GM12878 (cell line): ENCODE measurements around the gene ATRNL1. TPM values are rescaled to one million over a fixed set of nuclear protein-coding genes. Genes with fewer than 3 reads are reported as not detected.

ENCODE experiments used
- ATAC-seq: fragments of 200-7000 bp; cut with Tn5 transposase; 3 replicates; pipeline ENCODE4 v1.9.1; 2020; ENCODE audit warnings: mild to moderate bottlenecking, moderate library complexity
- BruUV-seq: library from RNA; stranded (reverse); fragments of 400-500 nt; replicated peaks from 2 replicates; lab custom pipeline; 2021; lab: Mats Ljungman, UMichigan
- CTCF ChIA-PET: fragments of 300-600 bp; sonication (Branson Sonifier 250); formaldehyde crosslinking; extraction: SDS; loops from one replicate; lab custom pipeline; 2021; ENCODE audit warnings: inconsistent platforms; lab: Yijun Ruan, JAX
- POLR2A ChIA-PET: fragments of 350-600 bp; formaldehyde crosslinking; extraction: SDS; loops from one replicate; lab custom pipeline; 2021; ENCODE audit warnings: inconsistent platforms; lab: Charles Lee
- RAD21 ChIA-PET: fragments of 300-600 bp; sonication (Branson Sonifier 250); formaldehyde crosslinking; loops from one replicate; lab custom pipeline; 2023; ENCODE audit warnings: antibody characterized with exemption; ENCODE audit not compliant: unreplicated experiment; lab: Charles Lee
- SMC1A ChIA-PET: fragments of 300-600 bp; sonication (Branson Sonifier 250); formaldehyde crosslinking; loops from one replicate; lab custom pipeline; 2023; ENCODE audit not compliant: unreplicated experiment, uncharacterized antibody; lab: Charles Lee
- DNase-seq: peaks from one replicate; pipeline ENCODE4 v3.0.0-alpha.2; 2011; ENCODE audit warnings: low read depth, low spot score
- FAIRE-seq: peaks from 3 replicates; lab custom pipeline; 2011; peaks lifted over from hg19 to GRCh38; lab: Jason Lieb, UNC
- H2AFZ ChIP-seq: 2 replicates; pipeline ENCODE4 v1.6.0; 2011; ENCODE audit warnings: low read depth, low read length, control low read depth; ENCODE audit not compliant: control insufficient read depth
- H3K27ac ChIP-seq: 2 replicates; pipeline ENCODE4 v1.5.1; 2011; ENCODE audit warnings: control low read depth; ENCODE audit not compliant: control insufficient read depth, insufficient read depth
- H3K27me3 ChIP-seq, 2 experiments: replicated peaks in 1 of 2; 2 replicates each; pipeline versions ENCODE4 v1.6.0 to v1.6.1; 2011; ENCODE audit warnings: low read length in 1 of 2; ENCODE audit not compliant: control insufficient read depth in 2 of 2, insufficient read depth in 2 of 2
- H3K36me3 ChIP-seq, 2 experiments: 2 replicates each; pipeline ENCODE4 v1.5.1; 2011; ENCODE audit warnings: low read length in 1 of 2; ENCODE audit not compliant: control insufficient read depth in 2 of 2, insufficient read depth in 2 of 2
- H3K4me1 ChIP-seq: 2 replicates; pipeline ENCODE4 v1.6.1; 2011; ENCODE audit warnings: mild to moderate bottlenecking, low read length, moderate library complexity, mixed read lengths; ENCODE audit not compliant: control insufficient read depth, insufficient read depth
- H3K4me2 ChIP-seq: 2 replicates; pipeline ENCODE4 v1.6.0; 2011; ENCODE audit warnings: control low read depth; ENCODE audit not compliant: control insufficient read depth, insufficient read depth
- H3K4me3 ChIP-seq: fragments of 200-600 bp; sonication (generic); 2 replicates; pipeline ENCODE4 v1.5.1; 2016
- H3K79me2 ChIP-seq: 2 replicates; pipeline ENCODE4 v1.6.0; 2011; ENCODE audit warnings: low read length; ENCODE audit not compliant: control insufficient read depth, insufficient read depth
- H3K9ac ChIP-seq: 2 replicates; pipeline ENCODE4 v1.8.0; 2011; ENCODE audit warnings: low read length, control low read depth, mixed read lengths; ENCODE audit not compliant: control insufficient read depth, insufficient read depth
- H3K9me3 ChIP-seq: replicated peaks from 3 replicates; pipeline ENCODE4 v1.5.1; 2011; ENCODE audit warnings: mild to moderate bottlenecking, low read length; ENCODE audit not compliant: control insufficient read depth, insufficient read depth
- H4K20me1 ChIP-seq: 2 replicates; pipeline ENCODE4 v1.6.0; 2011; ENCODE audit not compliant: control insufficient read depth, insufficient read depth
- BCL11A ChIP-seq: IDR thresholded peaks from 2 replicates; pipeline ENCODE4 v1.6.1; 2011; ENCODE audit warnings: low read depth, low read length
- BCLAF1 ChIP-seq: fragments of 450-650 bp; IDR thresholded peaks from 2 replicates; pipeline ENCODE4 v1.6.1; 2017; ENCODE audit warnings: antibody characterized with exemption, mild to moderate bottlenecking, moderate library complexity
- CEBPB ChIP-seq, 2 experiments: fragments of 150-350 bp in 1 of 2; IDR thresholded peaks; 2 replicates each; pipeline ENCODE4 v1.6.1; 2012 to 2014; ENCODE audit warnings: low read depth in 2 of 2, low read length in 2 of 2, borderline replicate concordance in 1 of 2, inconsistent platforms in 1 of 2
- E2F4 ChIP-seq: IDR thresholded peaks from 2 replicates; pipeline ENCODE4 v1.6.1; 2012; ENCODE audit warnings: low read depth, low read length, improper control_type of control experiment
- E4F1 ChIP-seq: fragments of 450-650 bp; IDR thresholded peaks from 2 replicates; pipeline ENCODE4 v1.6.1; 2018; ENCODE audit warnings: borderline replicate concordance, mild to moderate bottlenecking; ENCODE audit not compliant: partially characterized antibody
- FOS ChIP-seq: IDR thresholded peaks from 3 replicates; pipeline ENCODE4 v1.6.1; 2011; ENCODE audit warnings: borderline replicate concordance; ENCODE audit not compliant: insufficient read length; ENCODE audit errors: extremely low read depth
- IKZF2 ChIP-seq, 2 experiments: fragments of 450-650 bp; IDR thresholded peaks; 2 replicates each; pipeline ENCODE4 v1.6.1; 2017; ENCODE audit warnings: mild to moderate bottlenecking in 2 of 2, moderate library complexity in 2 of 2
- SP1 ChIP-seq: IDR thresholded peaks from one replicate; pipeline ENCODE4 v1.6.1; 2011; ENCODE audit warnings: low read depth, low read length
- SREBF1 ChIP-seq: IDR thresholded peaks from 2 replicates; pipeline ENCODE4 v1.6.1; 2012; ENCODE audit warnings: mild to moderate bottlenecking, low read length
- WRNIP1 ChIP-seq: IDR thresholded peaks from 2 replicates; pipeline ENCODE4 v1.6.1; 2011; ENCODE audit warnings: low read depth, low read length, improper control_type of control experiment, borderline replicate concordance
- YY1 ChIP-seq: IDR thresholded peaks from 2 replicates; pipeline ENCODE4 v1.6.1; 2011; ENCODE audit warnings: low read depth, mild to moderate bottlenecking, low read length
- ZBTB33 ChIP-seq: fragments of 450-650 bp; IDR thresholded peaks from 2 replicates; pipeline ENCODE4 v1.6.1; 2017; ENCODE audit warnings: mild to moderate bottlenecking
- ZNF274 ChIP-seq: IDR thresholded peaks from one replicate; pipeline ENCODE4 v1.8.0; 2011; ENCODE audit not compliant: insufficient read length, insufficient read depth
- ZNF384 ChIP-seq: IDR thresholded peaks from 2 replicates; pipeline ENCODE4 v1.6.1; 2012; ENCODE audit warnings: low read depth, mild to moderate bottlenecking, low read length, improper control_type of control experiment, borderline replicate concordance
- ZNF622 ChIP-seq: fragments of 450-650 bp; IDR thresholded peaks from 2 replicates; pipeline ENCODE4 v1.6.1; 2017; ENCODE audit warnings: mild to moderate bottlenecking, inconsistent platforms
- ZZZ3 ChIP-seq: IDR thresholded peaks from 2 replicates; pipeline ENCODE4 v1.6.1; 2011; ENCODE audit warnings: low read depth; ENCODE audit not compliant: control insufficient read depth, insufficient read length
- WGBS: methylation state at CpG from one replicate; pipeline ENCODE4 v1.1.6; 2016; ENCODE audit warnings: low lambda C conversion rate; ENCODE audit not compliant: insufficient replicate concordance, insufficient coverage; ENCODE audit errors: missing lambda C conversion rate; 5-methylcytosine and 5-hydroxymethylcytosine counted together
- in situ Hi-C: fragments of 300-500 bp; cut with MboI; formaldehyde crosslinking; loops from 9 replicates; pipeline ENCODE4 v1.14.3; 2018; ENCODE audit warnings: mixed read lengths
- intact Hi-C: fragments of 100-400 bp; cut with micrococcal nuclease; formaldehyde crosslinking; loops from one replicate; pipeline ENCODE4 v1.14.2; 2022; ENCODE audit not compliant: unreplicated experiment
- polyA plus RNA-seq, 11 experiments: library from polyadenylated mRNA; depleted of rRNA in 4 of 11; unstranded in 6 of 11; stranded (reverse) in 5 of 11; fragments of >200 nt; fragmentation: Nextera tagmentation in 4 of 11; fragmentation: Illumina TruSeq in 1 of 11; extraction: Ambion mirVana in 4 of 11; extraction: Trizol in 1 of 11; gene quantifications; 1 replicate in 1 of 11; 2 replicates in 10 of 11; pipeline versions ENCODE4 v1.2.1 to v1.2.3, GENCODE V29; 2011 to 2016; ENCODE audit warnings: inconsistent platforms in 2 of 11, missing spikeins in 2 of 11, low read depth in 1 of 11
- total RNA-seq, 4 experiments: library from RNA; depleted of rRNA in 3 of 4; stranded (reverse); fragments of >200 nt in 3 of 4; fragmentation: Illumina TruSeq in 1 of 4; extraction: Trizol in 1 of 4; gene quantifications; 2 replicates each; pipeline versions ENCODE4 v1.2.1 to v1.2.3, GENCODE V29; 2013 to 2021

Gene ATRNL1
- total and polyA plus RNA-seq, 10 of the 15 experiments (the other 5 are each of a cell fraction or from before 2014, with no cell fraction given) = 0.03 to 1.4 (median 0.34) TPM

GRCh38 chr10:115744089-115744488, 650.9 kb downstream of the ATRNL1 start (continued):
- TF ChIP-seq BCLAF1 (no peak), SREBF1 (no peak), SP1 (no peak), ZNF384 (no peak), YY1 (no peak), WRNIP1 (no peak), IKZF2 (IDR thresholded peaks at IDR 0.05) (no peak)

GRCh38 chr10:115745943-115746342, 652.8 kb downstream of the ATRNL1 start:
- Histone ChIP-seq H3K4me3 (no peak overlapping the region), H3K79me2 (no peaks in the 10 kb centered on the region), H3K9me3 (no peaks in the 10 kb centered on the region), H3K4me2 (no peak overlapping the region), H3K27ac (no peak overlapping the region), H2AFZ (no peak overlapping the region), H3K36me3 (no peaks in the 10 kb centered on the region), H4K20me1 (no peaks in the 10 kb centered on the region), H3K27me3 (no peaks in the 10 kb centered on the region), H3K4me1 (no peaks in the 10 kb centered on the region), H3K9ac (no peak overlapping the region)
- intact Hi-C loops (no loop called here), in situ Hi-C loops (no loop called here)
- ATAC-seq (no peak), DNase-seq (no peak), FAIRE-seq (no peak)
- SMC1A ChIA-PET = no interaction called here
- BruUV-seq = no TSS peak
- POLR2A ChIA-PET = no interaction called here
- 0% methylated on average over 2 of the region's 2 CpGs for WGBS
- RAD21 ChIA-PET = no interaction called here
- CTCF ChIA-PET = no interaction called here
- TF ChIP-seq IKZF2 (IDR thresholded peaks at IDR 0.05) (no peak), ZZZ3 (no peak), ZNF274 (no peak), E2F4 (no peak), ZNF622 (no peak), E4F1 (no peak), FOS (no peak), ZBTB33 (no peak), CEBPB (IDR thresholded peaks at IDR 0.05; ENCODE audit: borderline replicate concordance in 1 of 2, low read depth in 2 of 2, low read length in 2 of 2) (no peak), YY1 (no peak), BCL11A (no peak)
